ENCODE results near the gene SF3A1.

DNA sequence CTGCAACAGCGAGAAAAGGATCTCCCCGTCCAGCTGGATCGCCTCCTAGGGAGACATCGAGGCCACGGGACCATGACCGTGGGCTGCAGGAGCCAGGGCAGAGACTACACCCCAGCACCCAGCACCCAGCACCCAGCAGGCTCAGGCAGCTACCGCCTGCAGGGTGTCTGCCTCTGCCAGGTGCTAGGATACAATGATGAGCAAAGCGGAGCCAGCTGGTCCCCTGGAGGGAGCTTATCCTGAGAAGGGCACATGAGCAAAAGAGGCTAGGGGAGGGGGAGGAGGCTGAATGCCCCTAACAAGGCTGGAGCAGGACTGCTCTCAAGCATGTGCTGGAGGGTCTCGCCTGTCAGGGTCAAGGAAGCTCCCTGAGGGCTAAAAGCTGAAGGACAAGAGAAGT lies 62.6 kb downstream of the SF3A1 start:
- TF ChIP-seq, protein P1, sequence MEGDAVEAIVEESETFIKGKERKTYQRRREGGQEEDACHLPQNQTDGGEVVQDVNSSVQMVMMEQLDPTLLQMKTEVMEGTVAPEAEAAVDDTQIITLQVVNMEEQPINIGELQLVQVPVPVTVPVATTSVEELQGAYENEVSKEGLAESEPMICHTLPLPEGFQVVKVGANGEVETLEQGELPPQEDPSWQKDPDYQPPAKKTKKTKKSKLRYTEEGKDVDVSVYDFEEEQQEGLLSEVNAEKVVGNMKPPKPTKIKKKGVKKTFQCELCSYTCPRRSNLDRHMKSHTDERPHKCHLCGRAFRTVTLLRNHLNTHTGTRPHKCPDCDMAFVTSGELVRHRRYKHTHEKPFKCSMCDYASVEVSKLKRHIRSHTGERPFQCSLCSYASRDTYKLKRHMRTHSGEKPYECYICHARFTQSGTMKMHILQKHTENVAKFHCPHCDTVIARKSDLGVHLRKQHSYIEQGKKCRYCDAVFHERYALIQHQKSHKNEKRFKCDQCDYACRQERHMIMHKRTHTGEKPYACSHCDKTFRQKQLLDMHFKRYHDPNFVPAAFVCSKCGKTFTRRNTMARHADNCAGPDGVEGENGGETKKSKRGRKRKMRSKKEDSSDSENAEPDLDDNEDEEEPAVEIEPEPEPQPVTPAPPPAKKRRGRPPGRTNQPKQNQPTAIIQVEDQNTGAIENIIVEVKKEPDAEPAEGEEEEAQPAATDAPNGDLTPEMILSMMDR (IDR thresholded peaks at IDR 0.05; ENCODE audit: extremely low read depth in 1 of 2, insufficient read depth in 1 of 2, low read depth in 1 of 2, low read length in 2 of 2) = no peak
- TF ChIP-seq, protein P2, sequence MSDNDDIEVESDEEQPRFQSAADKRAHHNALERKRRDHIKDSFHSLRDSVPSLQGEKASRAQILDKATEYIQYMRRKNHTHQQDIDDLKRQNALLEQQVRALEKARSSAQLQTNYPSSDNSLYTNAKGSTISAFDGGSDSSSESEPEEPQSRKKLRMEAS (IDR thresholded peaks at IDR 0.05; ENCODE audit: insufficient read depth, insufficient read length) = no peak
